ENCODE data around the gene GABRG3.

The GABRG3 gene

GRCh38 chr15:27479296-27480140, 508.5 kb downstream of the GABRG3 start:
- no peak for DNase-seq

GRCh38 chr15:27480141-27480530, 509.2 kb downstream of the GABRG3 start:
- no peak for DNase-seq

- DNase-seq = no peak
Measured at GRCh38 chr15:27480642-27481041, 509.7 kb downstream of the GABRG3 start.

GRCh38 chr15:27481768-27482167, 510.8 kb downstream of the GABRG3 start:
- no peak for DNase-seq

- DNase-seq = no peak
Measured at GRCh38 chr15:27482287-27482686, 511.3 kb downstream of the GABRG3 start.

GRCh38 chr15:27483124-27483523, 512.1 kb downstream of the GABRG3 start:
- DNase-seq = no peak

GRCh38 chr15:27485265-27485664, 514.3 kb downstream of the GABRG3 start:
- no peak for DNase-seq

- DNase-seq = peak; percentile 12
Measured at GRCh38 chr15:27486051-27486450, 515.1 kb downstream of the GABRG3 start.

GRCh38 chr15:27486683-27487647, 516.0 kb downstream of the GABRG3 start:
- peak; percentile 29 for DNase-seq

- DNase-seq = no peak
Measured at GRCh38 chr15:27487846-27488245, 516.9 kb downstream of the GABRG3 start.

GRCh38 chr15:27490867-27491595, 520.0 kb downstream of the GABRG3 start:
- DNase-seq = no peak

- DNase-seq = peak; percentile 43
Measured at GRCh38 chr15:27491666-27492621, 521.0 kb downstream of the GABRG3 start.

GRCh38 chr15:27495963-27496459, 525.0 kb downstream of the GABRG3 start:
- DNase-seq = no peak

- DNase-seq = no peak
Measured at GRCh38 chr15:27498700-27499099, 527.7 kb downstream of the GABRG3 start.

GRCh38 chr15:27499191-27499590, 528.2 kb downstream of the GABRG3 start:
- DNase-seq = no peak

- no peak for DNase-seq
Measured at GRCh38 chr15:27499719-27500118, 528.7 kb downstream of the GABRG3 start.

GRCh38 chr15:27500206-27500605, 529.2 kb downstream of the GABRG3 start:
- no peak for DNase-seq

GRCh38 chr15:27506752-27507151, 535.8 kb downstream of the GABRG3 start:
- no peak for DNase-seq

GRCh38 chr15:27509014-27509413, 538.0 kb downstream of the GABRG3 start:
- no peak for DNase-seq

- no peak for DNase-seq
Measured at GRCh38 chr15:27512281-27513001, 541.5 kb downstream of the GABRG3 start.

- DNase-seq = no peak
Measured at GRCh38 chr15:27514526-27514925, 543.5 kb downstream of the GABRG3 start.
